ENCODE measurements around the gene CCDC82.

The CCDC82 gene

DNA sequence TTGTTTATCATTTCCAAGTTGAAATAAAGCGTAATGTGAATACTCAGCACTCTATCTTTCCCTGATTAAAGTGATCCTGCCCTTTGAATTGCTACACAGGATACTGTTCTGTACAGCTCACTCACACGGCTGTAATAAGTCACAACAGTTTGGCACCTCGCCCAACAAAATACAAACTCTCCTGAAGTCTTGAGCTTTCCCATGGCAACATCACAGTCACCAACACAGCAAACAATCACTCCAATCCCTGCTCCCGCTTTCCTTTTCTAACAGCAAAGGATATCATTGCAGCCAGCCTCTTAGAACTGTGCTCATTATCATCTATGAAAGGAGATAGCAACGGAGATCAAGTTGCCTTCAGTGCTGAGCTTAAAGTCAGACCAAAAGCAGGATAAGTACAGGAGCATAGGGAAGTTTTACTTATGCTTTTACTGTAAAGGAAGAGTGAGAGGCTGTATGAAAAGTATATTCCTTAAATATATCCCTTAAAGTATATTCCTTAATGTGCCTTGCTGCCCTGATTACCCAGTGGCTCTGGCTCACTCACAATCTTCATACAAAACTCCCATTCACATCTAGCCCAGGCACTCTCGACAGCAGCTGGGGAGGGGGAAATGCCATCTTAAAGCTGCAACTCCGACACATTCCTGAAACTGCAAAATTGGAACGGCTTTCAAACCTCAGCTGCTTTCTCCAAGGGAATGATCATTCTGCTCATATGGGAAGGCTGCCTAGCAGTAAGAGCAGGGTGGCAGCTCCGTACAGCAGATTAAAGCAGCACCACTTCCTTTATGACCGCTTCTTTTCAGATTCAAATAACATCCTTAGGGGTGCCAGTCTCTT lies 82.6 kb downstream of the CCDC82 start:
- DNase-seq (ENCODE audit: low spot score), result no peak
- in situ Hi-C loops (cut with MboI; ENCODE audit: low sequenced_read_pairs, unreplicated experiment), result no loop called here
- TF ChIP-seq, protein P1, sequence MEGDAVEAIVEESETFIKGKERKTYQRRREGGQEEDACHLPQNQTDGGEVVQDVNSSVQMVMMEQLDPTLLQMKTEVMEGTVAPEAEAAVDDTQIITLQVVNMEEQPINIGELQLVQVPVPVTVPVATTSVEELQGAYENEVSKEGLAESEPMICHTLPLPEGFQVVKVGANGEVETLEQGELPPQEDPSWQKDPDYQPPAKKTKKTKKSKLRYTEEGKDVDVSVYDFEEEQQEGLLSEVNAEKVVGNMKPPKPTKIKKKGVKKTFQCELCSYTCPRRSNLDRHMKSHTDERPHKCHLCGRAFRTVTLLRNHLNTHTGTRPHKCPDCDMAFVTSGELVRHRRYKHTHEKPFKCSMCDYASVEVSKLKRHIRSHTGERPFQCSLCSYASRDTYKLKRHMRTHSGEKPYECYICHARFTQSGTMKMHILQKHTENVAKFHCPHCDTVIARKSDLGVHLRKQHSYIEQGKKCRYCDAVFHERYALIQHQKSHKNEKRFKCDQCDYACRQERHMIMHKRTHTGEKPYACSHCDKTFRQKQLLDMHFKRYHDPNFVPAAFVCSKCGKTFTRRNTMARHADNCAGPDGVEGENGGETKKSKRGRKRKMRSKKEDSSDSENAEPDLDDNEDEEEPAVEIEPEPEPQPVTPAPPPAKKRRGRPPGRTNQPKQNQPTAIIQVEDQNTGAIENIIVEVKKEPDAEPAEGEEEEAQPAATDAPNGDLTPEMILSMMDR (IDR thresholded peaks at IDR 0.05; ENCODE audit: borderline replicate concordance, control extremely low read depth, extremely low read depth, insufficient read depth, missing control alignments), result no peak

DNA sequence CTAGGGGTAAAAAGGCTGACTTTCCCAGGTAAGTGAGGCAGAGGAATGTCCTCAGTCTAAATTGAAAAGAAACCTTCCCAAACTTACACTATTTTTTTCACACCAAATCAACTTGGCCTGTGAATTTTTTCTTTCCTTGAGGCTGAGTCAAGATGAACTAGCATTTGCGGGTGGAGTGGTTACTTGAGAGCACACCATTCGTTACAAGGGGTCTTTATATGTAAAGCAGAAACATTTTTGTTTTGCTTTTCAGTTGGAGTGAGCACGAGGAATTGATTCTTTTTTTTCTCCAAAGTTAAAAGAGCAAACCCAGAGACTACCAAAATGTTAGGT lies 83.1 kb downstream of the CCDC82 start:
- TF ChIP-seq, protein P1 (IDR thresholded peaks at IDR 0.05; ENCODE audit: borderline replicate concordance, control extremely low read depth, extremely low read depth, insufficient read depth, missing control alignments), result no peak
- in situ Hi-C loops (cut with MboI; ENCODE audit: low sequenced_read_pairs, unreplicated experiment), result no loop called here
- DNase-seq (ENCODE audit: low spot score), result no peak

DNA sequence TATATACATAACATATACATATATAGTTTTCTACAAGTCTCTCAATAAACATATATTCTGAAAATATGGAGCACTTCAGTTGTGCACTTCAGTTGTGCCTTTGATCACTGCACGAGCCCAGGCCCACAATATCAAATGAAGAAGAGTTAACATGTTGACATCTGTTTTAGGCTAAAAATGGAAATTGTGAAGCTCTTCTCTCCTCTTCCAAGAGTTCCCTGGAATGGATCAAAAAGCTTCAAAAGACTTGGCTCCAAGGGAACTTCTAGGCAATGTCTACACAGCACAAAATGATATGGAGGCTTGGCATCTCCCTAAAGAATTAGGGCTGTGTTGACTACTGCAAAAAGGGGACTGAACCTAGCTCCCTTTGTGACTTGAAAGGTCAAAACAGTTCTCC lies 83.6 kb downstream of the CCDC82 start:
- TF ChIP-seq, protein P1 (IDR thresholded peaks at IDR 0.05; ENCODE audit: borderline replicate concordance, control extremely low read depth, extremely low read depth, insufficient read depth, missing control alignments), result no peak
- in situ Hi-C loops (cut with MboI; ENCODE audit: low sequenced_read_pairs, unreplicated experiment), result no loop called here
- DNase-seq (ENCODE audit: low spot score), result no peak

DNA sequence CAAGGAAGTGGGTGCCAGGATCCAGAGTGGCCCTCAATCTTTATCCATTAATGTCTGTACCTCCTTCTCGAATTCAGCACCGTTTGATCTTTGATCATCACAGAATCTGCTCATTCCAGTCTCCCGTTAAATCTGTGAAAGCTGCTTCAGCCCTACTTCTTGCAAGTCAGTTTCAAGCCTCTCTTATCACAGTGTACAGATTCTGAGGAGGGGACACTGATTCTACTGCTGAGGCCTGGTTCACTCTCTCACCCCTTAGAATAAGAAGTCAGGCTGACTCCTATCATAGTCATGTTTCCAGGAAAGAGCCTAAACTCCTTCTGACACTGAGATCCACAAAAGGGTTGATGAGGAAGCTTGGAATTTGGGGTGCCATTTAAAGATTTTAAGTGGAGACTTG lies 85.7 kb downstream of the CCDC82 start:
- DNase-seq (ENCODE audit: low spot score), result no peak
- in situ Hi-C loops (cut with MboI; ENCODE audit: low sequenced_read_pairs, unreplicated experiment), result no loop called here
- TF ChIP-seq, protein P1 (IDR thresholded peaks at IDR 0.05; ENCODE audit: borderline replicate concordance, control extremely low read depth, extremely low read depth, insufficient read depth, missing control alignments), result no peak

DNA sequence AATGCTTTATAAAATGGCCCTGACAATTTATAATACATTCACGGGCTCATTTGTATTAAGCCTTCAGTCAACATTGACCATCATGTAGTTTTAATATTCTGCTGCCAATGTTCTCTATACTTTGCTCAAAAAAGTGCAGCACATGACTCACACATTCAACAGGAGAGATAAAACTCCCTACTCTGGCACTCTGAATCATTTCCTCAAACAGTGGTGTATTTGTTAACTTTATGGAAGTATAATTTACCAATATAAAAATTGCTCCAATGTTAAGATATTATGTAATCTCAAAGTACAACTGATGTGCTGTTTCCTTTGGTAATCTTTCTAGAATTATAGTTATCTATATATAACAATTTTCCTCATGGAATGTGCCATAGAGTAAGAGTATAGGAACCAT lies 86.6 kb downstream of the CCDC82 start:
- no peak for DNase-seq (ENCODE audit: low spot score)
- TF ChIP-seq, protein P1 (IDR thresholded peaks at IDR 0.05; ENCODE audit: borderline replicate concordance, control extremely low read depth, extremely low read depth, insufficient read depth, missing control alignments), result no peak
- in situ Hi-C loops (cut with MboI; ENCODE audit: low sequenced_read_pairs, unreplicated experiment), result no loop called here

Measured in GM13976 (cell line).